HEK293T (cell line): ENCODE results near the gene RETREG2.

ENCODE experiments used
- ARNT ChIP-seq: fragments of 450-650 bp; IDR thresholded peaks from 2 replicates; pipeline ENCODE4 v1.6.1; 2017; ENCODE audit warnings: mild to moderate bottlenecking
- BHLHE40 ChIP-seq: fragments of 450-650 bp; IDR thresholded peaks from 2 replicates; pipeline ENCODE4 v1.6.1; 2016; ENCODE audit warnings: mild to moderate bottlenecking, moderate library complexity, borderline replicate concordance
- FOXM1 ChIP-seq: fragments of 450-650 bp; IDR thresholded peaks from 2 replicates; pipeline ENCODE4 v1.6.1; 2017; ENCODE audit warnings: mild to moderate bottlenecking, borderline replicate concordance
- LEF1 ChIP-seq: fragments of 450-650 bp; IDR thresholded peaks from 2 replicates; pipeline ENCODE4 v1.6.1; 2017; ENCODE audit warnings: mild to moderate bottlenecking, borderline replicate concordance
- SUZ12 ChIP-seq: fragments of 450-650 bp; IDR thresholded peaks from 2 replicates; pipeline ENCODE4 v1.6.1; 2016; ENCODE audit warnings: mild to moderate bottlenecking
- ZNF384 ChIP-seq: fragments of 450-650 bp; IDR thresholded peaks from 2 replicates; pipeline ENCODE4 v1.6.1; 2016

- TF ChIP-seq LEF1 (no peak), SUZ12 (no peak), BHLHE40 (no peak), FOXM1 (no peak), ZNF384 (no peak), ARNT (no peak)
Measured at GRCh38 chr2:219171231-219171651, 6.8 kb upstream of the RETREG2 start.
